EH (cell line): ENCODE data around the gene CLEC16A.
A peak's percentile ranks its signal among the peaks of the same experiment; 100 is the strongest.

Experiments used
- DNase-seq: peaks from one replicate; pipeline ENCODE4 v3.0.0-alpha.2; 2015; ENCODE audit warnings: low read depth

Gene CLEC16A

GRCh38 chr16:11064202-11064540 lies 119.8 kb downstream of the CLEC16A start:
- no peak for DNase-seq

DNA sequence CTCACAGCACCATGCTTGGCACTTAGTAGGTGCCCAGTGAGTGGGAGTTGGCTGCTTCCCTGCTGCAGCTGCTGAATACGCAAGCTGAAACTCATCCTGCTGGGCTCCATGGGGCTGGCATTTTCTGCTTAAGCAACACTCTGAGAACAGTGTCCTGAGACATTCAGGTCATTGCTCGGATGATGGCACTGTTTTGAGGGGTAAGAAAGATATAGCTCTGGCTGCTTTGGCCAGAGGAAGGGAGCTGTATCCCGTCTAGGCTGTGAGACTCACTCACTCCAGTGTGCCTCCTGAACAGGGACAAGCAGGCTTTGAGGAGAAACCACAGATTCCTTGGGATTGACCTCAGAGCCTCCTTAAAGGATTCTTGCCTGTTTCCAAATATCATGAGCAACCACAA lies 120.5 kb downstream of the CLEC16A start:
- DNase-seq = peak; percentile 42

GRCh38 chr16:11066261-11066870 lies 122.0 kb downstream of the CLEC16A start:
- no peak for DNase-seq

DNA sequence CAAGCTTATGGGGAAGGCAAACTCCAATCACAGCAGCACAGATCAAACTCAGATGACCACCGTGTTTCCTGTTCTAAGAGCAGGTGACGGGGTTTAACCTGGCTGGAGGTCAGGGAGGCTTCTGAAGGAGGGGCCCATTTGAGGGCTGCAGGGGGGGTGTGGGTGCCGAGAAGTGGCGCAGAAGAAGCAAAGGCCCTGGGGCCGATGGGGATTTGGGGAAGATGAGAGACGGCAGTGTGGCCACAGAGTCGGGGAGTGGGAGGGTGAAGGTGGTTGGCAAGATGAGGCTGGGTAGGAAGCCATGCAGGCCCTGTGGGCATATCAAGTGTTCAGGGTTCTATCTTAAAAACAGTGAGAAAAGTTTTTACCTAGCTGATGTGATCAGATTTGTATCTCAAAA lies 122.9 kb downstream of the CLEC16A start:
- no peak for DNase-seq

- no peak for DNase-seq
These were observed 123.4 kb downstream of the CLEC16A start for GRCh38 chr16:11067697-11068141.

DNA sequence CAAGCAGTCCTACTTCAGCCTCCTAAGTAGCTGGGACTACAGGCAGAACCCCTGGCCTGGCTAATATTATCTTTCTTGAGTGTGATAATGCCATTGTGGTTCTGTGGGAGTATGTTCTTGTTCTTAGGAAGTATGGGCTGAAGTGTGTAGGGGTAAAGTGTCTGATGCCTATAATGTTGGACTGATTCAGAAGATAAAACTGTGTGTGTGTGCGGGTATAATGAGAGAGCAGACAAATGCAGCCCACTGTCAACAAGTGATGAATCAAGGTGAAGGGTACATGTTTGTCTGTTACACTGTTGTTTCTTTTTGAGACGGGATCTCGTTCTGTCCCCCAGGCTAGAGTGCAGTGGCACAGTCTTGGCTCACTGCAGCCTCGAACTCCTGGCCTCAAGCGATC lies 127.5 kb downstream of the CLEC16A start:
- DNase-seq = no peak

DNA sequence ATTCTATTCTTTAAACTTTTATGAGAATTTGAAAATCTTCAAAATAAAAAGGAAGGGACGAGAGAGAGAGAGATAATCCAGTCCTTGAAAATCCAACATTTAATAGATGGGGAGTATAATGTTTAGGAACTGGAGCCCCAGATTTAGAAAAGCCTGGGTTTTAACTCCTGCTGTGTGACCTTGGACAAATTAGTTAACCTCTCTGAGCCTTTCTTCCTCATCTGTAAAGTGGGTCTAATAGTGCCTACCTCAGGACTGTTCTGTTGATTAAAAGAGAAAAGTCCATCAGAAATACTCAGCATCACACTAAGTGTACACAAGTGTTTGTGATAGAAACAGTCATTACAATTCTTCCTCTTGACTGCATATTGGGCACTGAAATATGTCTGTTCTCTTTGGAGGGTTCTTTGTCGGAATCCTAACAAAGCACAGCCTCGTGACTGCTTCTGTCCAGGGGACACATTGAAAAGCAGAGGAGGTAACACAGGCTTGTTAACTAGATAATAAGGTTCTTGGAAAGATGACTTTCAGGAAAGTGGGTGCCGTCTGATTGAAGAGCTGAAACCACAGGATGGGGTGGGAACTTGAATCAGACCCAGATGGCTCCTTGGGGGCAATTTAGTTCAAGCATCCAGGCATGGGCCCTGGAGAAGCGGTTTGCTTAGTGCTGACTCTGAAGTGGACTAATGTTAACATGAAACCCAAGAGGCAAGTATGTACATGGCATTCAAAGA lies 128.2 kb downstream of the CLEC16A start:
- peak; percentile 49 for DNase-seq

- DNase-seq = no peak
These were observed 129.1 kb downstream of the CLEC16A start for GRCh38 chr16:11073407-11073999.

DNA sequence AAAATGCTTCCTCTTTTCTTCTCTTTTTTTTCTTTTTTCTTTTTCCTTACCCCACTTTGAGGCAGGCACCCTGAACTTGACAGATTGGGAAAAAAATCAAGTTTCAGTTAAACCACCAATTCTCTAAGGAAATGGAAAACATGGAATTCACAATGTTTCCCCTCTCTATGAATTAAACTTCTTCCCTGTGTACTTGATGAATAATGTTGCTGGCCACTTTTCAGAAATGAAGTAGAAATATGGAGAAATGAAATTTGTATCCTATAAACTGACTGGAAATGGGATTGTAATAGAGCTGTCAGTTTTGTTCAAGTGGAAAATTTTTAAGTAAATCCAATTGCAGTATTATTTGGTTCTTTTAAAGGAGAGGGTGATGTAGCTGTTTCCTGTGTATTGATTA lies 129.8 kb downstream of the CLEC16A start:
- DNase-seq = no peak

GRCh38 chr16:11075163-11075562 lies 130.8 kb downstream of the CLEC16A start:
- DNase-seq = no peak

- DNase-seq = no peak
These were observed 132.1 kb downstream of the CLEC16A start for GRCh38 chr16:11076259-11077018.

GRCh38 chr16:11078812-11079459 lies 134.6 kb downstream of the CLEC16A start:
- DNase-seq = peak; percentile 96

DNA sequence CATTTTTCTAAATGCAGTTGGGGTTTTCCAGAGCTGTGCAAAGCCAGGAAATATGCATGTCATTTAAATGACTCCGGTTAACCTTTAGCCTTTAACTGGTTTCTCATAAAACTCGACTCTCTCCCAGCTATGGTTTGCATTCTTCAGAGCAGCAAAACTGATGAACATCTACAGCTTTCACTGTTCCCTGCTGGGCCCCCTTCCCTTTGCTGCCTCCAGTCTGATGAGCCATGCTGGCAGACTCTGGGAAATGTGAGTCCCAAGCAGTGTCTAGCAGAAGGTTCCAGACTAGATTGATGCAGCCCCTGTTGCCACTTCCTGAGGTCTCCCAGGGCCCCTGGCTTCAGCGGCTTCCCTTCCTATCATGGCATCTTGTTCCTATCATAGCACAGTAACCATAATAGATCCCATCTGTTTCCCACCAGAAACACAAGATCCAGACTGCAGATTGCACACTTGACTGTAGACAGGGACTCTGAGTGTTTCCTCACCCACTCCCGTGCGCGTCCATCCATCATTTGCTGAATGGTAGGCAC lies 135.4 kb downstream of the CLEC16A start:
- peak; percentile 100 for DNase-seq

GRCh38 chr16:11080327-11080967 lies 136.1 kb downstream of the CLEC16A start:
- DNase-seq = no peak

DNA sequence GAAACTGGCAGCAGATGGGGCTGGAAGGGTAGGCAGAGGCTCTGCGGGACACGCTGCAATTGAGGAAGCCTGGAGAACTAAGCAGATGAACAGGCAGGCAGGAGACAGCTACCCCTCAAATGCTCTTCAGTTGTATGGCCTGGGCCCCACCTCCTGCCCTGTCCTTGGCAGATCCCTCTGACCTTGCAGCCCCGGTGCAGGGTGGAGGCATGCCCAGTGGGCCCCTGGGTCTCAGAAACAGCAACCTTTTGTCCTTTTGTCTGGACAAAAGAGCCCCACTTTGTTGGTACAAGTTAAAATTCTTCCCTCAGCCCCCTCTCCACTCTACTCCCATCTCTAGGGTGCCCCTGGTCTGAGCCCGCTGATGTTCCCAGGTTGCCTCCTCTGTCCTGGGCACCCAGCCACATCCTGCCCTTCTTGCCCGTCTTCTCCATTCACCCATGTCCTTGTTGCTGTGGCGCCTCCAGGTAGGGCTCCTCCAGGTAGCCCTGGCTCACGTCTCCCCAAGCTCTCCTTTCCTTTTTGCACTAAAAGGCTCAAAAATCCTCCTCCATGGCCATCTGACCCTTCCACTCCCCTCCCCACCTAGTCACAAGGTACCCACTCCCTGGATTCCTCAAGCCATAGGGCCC lies 136.8 kb downstream of the CLEC16A start:
- no peak for DNase-seq

DNA sequence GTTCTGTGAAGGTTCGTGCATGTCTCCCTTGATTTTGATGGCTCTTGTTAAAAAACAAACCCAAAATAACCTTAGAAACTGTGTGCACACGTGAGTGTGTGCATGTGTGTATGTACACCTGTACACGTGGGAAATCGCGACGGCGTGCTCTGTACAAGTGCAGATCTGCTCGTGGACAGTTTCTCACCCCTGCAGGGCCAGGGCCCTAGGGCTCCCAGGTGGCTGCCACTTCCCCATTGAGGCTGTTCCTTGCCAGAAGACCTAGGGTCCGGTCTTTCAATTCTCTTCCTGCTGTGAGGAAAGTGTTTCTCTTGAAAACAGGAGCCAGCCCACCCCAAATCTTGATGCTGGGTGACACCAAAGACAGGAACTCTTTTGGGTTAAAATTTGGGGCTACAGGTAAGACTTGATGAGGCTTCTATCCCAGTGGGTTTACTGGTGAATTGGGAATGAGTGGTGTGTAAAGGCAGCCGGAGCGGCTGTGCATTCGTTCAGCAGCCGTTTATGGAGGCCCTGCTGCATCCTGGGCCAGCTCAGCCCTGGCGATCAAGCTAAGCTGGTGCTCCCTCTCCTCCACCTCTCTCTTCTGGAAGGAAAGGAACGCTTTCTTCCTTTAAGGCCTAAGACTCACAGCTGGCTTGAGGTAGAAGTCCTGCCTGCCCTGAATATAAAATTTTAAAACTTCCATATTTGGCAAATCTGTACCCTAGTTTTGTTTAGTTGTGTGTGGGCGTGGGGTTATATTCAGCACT lies 137.9 kb downstream of the CLEC16A start:
- no peak for DNase-seq

GRCh38 chr16:11082860-11083388 lies 138.6 kb downstream of the CLEC16A start:
- DNase-seq = no peak

DNA sequence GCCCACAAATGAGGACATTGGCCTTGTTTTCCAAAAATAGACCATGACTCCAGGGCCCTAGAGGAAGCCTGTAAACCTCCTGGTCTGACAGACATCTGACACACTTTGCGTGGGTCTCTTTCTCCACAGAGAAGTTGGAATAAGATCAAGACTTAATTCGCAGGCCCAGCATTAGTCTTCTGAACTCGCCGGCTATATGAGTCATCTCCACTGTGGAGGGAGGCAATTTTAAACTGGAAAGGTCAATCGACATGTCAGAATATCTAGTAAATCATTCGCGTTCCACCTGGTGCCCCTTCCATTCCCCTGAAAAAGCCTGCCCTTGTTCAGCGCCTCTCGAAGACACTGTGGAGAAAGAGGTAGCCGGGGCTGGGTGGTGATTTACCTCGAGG lies 140.1 kb downstream of the CLEC16A start:
- peak; percentile 93 for DNase-seq

GRCh38 chr16:11084876-11085485 lies 140.6 kb downstream of the CLEC16A start:
- peak; percentile 40 for DNase-seq

GRCh38 chr16:11085916-11086315 lies 141.6 kb downstream of the CLEC16A start:
- DNase-seq = no peak
